HG03060 (cell line): ENCODE measurements around the gene POU2AF2.
"Not testable (repeated sequence)": the region's sequence is repeated elsewhere in the genome, so short reads cannot be mapped to it uniquely, and the experiment has no call there.

Experiments used
- ATAC-seq: cut with Tn5 transposase; IDR thresholded peaks from one replicate; pipeline ENCODE4 v1.9.1; 2021; ENCODE audit warnings: low read depth, moderate number of reproducible peaks; ENCODE audit not compliant: unreplicated experiment

POU2AF2 gene

DNA sequence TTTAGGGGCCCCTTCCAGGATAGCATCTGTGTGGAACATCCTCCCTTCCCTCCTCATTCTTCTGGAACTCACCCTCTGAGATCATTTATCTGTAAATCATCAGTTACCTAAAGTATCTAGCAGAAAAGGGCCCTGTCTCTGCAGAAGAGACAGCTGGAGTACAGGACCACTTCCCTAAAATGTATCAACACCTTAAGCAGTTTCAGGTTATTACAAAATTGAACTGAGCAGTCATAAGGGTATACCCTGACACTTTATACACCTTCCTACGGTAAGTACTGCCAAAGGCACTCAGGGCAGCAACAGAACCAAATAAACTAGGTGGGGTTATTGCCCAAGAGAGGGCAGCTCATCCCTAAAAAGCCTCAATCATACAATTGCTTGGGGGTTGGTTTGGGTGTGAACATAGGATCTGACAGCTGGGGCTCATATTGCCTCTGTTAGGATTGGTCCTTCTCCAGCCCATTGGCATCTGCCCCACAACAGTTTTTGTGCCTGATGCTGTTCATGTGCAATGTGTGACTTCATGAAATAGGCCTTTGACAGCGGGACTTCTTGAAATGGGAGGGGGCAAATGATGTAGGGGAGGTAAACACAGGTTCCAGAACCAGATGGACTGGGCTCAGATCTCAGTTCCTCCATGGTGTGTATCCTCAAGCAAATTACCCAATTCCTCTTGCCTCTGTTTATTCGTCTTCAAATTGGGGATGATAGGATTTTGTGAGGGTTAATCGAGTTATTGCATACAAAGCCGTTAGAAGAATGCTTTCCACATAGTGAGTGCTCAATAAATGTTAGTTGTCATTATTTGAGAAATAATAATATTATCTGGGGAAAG, 55.7 kb downstream of the POU2AF2 start:
- no peak for ATAC-seq

DNA sequence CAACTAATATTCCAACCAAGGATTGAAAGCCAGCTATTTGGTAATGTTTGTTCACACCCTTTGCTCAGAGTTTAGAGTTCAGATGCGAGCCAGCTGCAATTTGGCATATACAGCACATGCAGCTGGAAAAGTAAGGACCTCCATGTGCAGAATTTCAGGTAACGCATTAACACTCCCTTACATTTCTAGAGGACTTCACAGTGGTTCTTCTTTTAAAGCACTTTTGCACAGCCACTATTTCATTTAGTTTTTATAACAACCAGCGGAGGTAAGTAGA, 56.3 kb downstream of the POU2AF2 start:
- no peak for ATAC-seq

DNA sequence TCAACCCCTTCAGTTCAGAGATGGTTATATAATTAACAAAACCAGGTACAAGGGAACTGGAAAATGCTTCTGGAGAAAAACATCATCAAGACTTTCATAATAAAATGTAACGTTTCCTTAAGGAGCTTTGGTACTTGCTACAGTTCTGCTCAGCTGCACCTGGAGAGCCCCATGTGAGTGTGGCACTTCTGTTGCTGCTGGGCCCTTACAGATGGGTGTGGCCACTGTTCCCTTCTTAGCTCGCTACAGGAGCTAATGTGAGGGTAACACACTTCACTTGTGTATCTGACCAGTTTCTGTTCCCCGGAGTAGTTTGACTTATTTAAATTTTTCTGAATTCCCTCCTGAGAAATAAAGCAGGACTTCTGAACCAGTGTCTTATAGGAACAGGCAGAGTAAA, 56.8 kb downstream of the POU2AF2 start:
- no peak for ATAC-seq

DNA sequence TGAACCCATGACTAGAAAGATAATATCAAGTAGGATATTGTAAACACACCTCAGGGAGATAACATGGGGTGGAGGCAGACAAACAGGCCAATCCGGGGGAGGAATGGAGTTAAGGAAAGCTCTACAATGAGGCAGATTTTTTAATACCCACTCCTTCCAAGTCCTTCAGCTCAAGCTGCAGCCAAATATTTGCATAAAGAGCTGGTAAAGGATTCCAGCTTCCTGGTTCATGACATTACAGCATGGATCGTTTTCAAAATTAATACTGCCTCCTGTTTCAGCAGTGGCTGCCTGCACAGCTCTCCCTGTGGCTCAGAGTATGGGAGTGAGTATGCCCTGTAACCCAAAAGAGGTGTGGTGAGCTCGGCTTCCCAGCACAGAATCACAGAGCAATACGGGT, 57.9 kb downstream of the POU2AF2 start:
- ATAC-seq = no peak

DNA sequence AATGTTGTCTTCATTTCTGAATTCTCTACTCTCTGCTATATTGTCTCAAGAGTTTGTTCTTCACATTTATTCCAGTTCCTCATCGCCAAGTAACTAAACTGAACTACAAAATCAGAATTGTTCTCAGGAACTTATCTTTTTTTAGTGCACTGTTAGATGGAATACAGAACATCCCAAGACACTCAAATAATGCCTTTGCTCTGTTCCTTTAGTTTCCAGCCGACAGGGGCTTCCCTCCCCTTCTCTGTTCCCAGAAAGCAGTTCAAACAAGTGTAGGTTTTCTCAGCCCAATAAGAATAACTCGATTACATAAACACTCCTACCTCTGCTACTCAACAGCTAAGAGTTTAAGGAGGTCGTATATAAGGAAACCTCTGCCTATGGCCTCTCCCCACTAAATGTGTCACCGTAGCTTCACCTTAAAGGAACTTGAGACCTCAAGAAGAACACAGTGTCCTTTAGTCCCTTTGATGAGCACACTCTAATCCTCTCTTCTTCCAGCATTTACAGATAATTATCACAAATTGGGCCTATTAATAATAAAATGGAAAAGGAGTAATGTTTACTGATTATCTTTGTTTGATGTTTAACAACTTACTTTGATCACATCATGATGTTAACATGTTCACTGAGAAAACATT, 59.8 kb downstream of the POU2AF2 start:
- no peak for ATAC-seq

DNA sequence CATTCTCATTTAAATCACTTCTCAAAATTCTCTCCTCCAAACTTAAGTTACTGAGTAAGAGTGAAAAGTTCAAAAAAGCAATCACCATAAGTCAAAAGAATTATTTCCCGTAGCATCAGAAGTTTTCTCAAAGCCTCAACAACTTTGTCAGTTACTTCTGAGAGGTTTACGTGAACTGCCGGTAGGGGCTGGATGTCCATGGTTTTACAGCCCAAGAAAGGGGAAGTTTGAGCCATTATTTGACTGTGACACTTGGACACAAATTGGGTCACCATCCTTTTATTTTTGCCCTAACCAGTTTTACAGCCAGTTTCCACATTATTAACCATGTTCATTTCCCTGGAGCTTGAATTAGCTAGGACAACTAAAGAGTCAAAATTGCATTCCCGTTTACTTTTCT, 60.4 kb downstream of the POU2AF2 start:
- ATAC-seq = no peak

DNA sequence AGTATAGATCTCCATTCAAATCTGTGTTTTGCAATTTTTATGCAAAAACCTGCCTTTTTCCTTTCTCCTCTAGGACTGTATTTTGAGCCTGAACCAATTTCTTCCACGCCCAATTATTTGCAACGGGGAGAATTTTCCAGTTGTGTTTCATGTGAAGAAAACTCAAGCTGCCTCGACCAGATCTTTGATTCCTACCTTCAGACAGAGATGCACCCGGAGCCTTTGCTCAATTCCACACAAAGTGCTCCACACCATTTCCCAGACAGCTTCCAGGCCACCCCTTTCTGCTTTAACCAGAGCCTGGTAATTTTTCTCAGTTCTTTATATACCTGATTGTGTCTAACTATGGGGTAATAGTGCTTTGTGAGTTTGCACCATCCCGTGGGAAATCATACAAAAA, 60.8 kb downstream of the POU2AF2 start:
- no peak for ATAC-seq

DNA sequence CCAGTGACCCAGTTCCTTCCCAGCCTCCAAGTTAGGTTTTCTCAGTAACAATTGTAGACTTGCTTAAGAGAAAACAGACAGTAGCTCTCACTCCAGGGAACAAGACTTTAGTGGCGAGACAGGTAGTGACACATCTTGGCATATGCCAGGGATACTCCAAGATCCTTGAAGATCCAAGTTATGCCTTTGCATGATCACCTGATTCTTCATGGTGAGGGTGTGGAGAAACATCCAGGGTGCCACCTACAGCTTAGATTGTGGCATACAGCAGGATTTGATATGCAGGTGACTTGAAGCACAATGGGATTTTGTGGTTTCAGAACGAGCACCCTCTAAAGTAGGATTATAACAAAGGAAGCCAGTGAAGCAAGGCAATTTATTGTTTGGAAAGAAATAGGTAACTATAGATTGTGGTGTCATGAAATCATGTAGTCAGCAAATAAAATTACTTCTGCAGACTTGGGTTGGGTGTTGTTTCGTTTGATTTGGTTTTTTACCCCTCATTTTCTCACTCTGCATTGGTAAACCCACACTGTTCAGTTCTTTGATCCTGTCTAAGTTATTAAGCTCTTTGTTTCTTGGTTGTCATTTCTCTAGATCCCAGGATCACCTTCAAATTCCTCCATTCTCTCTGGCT, 62.1 kb downstream of the POU2AF2 start:
- no peak for ATAC-seq

DNA sequence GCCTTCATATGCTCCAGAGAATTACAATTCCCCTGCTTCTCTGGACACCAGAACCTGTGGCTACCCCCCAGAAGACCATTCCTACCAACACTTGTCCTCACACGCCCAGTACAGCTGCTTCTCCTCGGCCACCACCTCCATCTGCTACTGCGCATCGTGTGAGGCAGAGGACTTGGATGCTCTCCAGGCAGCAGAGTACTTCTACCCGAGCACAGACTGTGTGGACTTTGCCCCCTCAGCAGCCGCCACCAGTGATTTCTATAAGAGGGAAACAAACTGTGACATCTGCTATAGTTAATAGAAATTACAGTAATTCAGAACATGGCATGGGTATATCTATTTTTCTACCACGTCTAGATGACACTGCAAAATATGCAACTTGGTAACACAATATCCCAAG, 62.6 kb downstream of the POU2AF2 start:
- ATAC-seq = no peak

DNA sequence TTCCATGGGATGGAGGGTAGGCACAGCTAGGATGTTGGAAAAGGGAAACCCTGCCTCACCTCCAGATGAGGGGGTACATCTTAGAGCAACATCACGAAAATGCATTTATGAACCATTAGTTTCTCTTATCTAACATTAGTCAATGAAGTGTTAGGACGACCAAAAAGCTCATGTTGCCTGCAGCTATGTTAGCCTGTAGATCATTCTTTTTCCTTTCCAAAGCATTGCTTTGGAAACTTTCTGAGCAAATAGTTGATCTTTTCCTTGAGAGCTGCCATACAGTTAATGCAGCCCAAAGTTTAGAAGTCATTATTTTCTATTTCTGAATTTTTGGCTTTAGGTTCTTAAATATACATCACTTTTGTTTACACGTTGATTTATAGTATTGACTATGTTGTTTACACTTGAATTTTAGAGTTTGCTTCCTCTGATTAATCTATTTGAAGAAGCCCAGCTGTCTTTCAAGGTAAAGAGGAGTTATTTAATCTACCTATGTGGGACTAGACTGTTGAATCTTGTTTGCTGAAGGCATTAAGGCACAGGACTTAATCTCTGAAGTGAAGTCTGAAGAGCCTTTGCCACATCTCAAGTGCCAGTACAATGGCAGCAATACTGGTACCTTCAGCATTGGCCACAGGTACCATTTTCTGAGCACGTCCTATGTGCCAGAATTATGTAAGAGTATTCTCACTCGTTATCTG, 63.8 kb downstream of the POU2AF2 start:
- ATAC-seq = no peak

DNA sequence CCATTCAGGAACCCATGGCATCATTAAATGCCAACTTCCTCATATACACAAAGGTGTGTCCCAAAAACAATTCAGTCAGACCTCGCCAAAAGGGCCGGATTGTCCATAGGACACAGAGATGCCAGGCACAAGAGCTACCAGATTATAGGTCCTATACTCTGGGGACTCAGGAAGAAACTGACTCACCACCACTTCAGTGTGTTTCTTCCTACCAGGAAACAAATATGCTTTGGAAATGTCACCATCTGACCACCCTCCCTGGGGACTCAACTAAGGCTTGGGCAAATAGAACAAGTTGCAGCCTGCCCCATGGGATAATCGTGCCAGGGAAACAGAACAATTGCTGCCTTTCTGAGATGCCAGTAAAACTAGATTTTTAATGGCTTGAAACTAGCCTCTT, 64.6 kb downstream of the POU2AF2 start:
- ATAC-seq = no peak

DNA sequence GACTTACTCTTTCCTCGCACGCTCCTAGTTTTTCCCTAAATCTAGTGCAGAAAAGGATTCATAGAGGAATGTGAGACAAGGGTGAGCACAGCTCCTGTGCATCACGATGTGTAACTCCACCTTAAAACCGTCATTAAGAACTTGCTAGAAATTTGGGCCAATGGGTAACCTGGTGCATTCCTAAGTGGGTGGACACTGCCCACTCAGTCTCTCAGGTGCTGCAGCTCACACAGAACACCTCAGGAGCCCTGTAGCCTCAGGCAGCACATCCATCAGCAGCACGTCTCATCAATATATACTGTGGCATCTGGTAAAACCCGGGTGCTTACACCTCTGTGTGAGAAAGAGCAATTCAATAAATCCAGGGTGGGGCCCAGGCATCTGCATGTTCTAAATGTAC, 65.2 kb downstream of the POU2AF2 start:
- ATAC-seq = no peak

DNA sequence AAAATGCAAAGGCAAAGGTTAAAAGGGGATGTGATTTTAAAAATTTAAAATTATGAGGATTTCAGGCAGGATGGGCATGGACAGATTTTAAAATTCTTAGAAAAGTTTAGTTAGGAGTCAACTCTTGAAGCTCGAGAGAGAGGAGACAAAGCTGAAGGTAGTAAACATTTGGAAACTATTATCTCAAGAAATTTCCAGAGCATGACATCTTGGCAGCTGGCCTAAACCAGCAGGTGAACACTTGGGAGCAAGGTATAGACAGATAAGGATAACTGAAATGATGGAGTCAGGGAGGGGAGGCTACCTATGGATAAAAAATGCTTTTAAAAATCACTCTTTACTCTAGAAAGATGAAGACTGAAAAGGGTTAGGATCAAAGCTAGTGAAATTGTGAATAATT, 66.6 kb downstream of the POU2AF2 start:
- ATAC-seq = no peak

DNA sequence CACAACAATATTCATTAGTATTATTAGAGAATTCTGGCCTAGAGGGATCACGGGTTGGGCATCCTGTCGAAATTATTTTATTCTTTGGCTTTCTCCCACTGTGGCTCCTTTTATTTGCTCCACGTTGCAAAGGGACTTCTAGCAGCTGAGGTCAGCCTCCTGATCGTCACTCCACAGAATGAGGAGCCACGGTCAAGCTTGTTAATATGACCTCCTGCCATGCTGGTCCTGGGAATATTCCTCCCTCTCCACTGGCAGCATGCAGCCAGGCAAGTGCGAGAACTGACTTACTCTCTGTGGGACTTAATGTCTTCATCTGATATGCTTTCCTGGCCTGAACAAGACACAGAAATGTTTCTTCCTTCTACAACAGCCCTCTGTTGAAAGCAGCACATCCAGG, 73.8 kb downstream of the POU2AF2 start:
- ATAC-seq = no peak

DNA sequence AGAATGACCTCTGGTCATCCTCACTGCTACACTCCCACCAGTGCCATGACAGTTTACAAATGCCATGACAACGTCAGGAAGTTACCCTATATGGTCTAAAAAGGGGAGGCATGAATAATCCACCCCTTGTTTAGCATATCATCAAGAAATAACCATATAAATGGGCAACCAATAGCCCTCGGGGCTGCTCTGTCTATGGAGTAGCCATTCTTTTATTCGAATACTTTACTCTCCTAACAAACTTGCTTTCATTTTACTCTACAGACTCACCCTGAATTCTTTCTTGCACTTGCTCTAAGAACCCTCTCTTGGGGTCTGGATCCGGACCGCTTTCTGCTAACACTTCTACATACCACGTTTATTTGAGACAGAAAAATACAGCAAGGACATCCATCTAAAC, 74.7 kb downstream of the POU2AF2 start:
- ATAC-seq = not testable (repeated sequence)

DNA sequence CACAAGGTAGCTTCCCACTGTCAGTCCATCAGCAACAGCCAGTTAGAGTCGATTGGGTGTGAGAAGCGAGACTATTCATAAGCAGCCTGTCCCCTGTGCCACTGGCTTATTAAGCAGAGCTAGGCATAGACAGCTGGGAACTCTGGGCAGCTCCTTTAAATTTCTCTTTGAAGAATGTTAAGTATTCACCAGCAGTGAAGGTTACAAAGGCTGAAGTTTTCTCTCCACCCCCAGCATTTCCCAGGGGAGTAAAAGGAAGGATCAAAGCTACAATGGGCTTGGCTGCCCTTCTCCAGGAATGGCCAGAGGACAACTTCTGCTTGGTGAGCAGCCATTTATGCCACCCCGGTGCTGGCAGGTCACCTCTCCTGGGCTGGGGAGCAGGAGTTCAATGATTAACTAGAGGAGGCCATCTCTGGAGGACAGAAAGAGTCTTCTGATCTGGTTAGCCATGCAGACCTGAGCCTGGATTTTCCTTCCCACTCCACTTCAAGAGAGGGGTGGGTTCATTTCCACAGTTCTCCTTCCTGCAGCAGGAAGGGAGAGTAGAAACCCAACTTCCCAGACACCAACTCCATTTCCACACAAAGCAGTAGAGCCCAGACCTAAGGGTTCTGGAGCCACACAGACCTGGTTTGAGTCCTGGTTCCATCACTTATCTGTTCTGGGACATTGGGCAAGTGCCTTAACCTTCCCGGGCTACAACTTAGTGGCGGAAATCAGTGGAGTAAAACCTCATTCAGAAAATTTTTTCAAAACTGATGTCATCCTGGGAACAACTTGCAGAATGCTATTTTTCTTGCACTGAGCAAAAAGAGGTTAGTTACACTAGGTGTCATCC, 75.4 kb downstream of the POU2AF2 start:
- no peak for ATAC-seq

DNA sequence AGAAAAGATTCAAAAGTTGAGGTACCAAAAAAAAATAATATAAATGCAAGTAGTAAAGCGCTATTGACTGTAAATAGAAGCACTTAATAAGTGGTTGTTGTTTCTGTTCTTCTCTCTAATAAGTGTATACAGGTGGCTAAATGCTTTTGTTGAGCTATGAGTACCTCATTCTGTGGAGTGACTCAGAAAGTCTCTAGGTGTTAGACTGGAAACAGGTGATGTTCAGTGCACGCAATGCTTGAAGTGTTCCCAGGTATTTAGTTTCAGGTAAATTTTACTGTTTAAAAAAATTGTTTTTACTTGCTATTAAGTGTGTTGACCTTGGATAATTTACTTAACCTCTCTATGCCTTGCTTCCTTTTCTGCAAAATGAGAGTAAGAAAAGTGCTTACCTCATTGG, 77.0 kb downstream of the POU2AF2 start:
- no peak for ATAC-seq

DNA sequence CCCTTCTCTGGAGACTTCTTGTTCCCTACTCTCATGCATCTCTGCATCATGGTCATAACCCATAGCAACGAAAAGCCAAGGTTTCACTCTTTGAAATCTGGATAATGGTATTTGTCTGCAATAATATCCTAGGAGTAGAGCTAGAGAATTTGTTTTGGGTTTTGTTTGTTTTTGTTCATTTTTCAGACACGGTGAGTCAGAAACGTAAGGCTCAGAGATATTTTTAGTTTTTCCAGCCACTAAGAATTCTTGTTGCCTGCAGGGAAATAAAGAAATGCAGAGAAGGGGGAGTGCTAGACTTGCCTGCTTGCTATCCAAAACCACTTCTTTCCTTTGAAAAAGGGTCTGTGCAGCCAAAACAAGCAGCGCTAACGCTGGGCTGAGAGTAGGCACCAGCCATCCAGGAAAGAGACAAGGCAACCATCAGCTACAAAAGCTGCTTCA, 78.8 kb downstream of the POU2AF2 start:
- ATAC-seq = no peak

DNA sequence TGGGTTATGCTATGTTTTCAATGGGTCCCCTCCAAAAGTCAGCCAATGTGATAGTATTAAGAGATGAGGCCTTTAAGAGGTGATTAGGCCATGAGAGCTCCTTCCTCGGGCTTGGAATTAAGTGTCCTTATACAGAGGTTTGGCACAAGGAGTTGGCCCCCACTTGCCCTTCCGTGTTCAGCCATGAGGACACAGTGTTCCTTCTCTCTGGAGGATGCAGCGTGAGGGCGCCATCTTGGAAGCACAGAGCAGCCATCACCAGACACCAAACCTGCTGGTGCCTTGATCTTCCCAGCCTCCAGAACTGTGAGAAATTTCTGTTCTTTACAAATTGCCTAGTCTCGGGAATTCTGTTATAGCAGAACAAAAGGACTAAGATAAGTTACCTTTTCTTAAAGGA, 79.7 kb downstream of the POU2AF2 start:
- ATAC-seq = no peak

DNA sequence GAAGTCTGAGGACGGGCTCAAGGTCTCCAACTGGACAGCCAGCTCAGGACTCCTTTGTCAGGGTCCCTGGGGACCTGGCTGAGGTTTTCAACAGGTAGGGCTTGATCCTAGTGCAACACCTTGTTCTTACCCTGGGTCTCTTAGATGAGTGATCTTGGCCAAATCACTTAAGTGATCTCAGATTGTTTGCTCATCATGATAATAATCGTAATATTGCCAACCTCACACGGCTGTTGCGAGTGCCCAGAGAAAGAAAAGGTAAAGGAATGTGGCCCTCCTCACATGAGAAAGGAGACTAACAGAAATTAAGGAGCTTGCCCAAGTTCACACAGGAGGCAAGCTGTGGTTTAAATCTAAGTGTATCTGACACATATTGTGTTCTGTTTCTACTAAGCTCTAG, 81.3 kb downstream of the POU2AF2 start:
- no peak for ATAC-seq
